CD4-positive, alpha-beta T cell treated with Interleukin-17A for 4 hours (primary cell): ENCODE results near the gene CAPZA2.
A peak's percentile ranks its signal among the peaks of the same experiment; 100 is the strongest.

Source experiments
- DNase-seq: peaks from one replicate; pipeline ENCODE4 v3.0.0-alpha.2; 2020; ENCODE audit warnings: mixed read lengths

Gene CAPZA2

DNA sequence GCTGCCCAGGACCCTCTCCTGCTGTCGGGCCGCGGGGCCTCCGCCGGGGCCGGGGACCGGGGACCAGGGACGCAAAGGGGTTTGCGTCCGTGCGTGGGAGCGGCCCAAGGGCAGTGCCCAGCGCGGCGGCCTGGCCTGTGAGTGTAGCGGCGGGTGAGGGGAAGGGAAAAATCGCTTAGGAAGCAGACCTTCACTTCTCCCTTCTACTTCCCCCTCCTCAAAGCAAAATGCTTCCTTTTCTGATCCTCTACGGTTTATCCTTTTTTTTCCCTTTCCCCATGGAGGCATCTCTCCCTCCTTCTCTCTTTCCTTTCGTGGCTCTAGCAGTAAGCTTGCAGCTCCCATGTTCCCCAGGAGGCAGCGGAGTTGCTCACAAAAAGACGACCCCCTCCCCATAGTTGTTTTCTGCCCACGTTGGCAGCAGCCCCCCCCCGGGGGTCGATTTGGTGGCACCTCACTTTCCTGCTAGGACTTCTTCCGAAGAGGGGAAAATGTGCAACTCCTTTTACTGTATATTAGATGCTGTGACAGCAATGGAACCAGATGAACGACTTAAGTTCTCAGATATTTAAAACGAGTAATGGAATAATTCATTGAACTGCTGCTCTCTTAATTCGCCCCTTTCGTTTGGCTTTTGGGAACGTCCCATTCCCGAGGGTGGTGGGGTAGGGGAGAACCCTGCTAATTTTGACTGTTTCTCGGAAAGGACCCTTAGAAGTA is 724 bp downstream of the CAPZA2 start:
- DNase-seq, result peak; percentile 20

DNA sequence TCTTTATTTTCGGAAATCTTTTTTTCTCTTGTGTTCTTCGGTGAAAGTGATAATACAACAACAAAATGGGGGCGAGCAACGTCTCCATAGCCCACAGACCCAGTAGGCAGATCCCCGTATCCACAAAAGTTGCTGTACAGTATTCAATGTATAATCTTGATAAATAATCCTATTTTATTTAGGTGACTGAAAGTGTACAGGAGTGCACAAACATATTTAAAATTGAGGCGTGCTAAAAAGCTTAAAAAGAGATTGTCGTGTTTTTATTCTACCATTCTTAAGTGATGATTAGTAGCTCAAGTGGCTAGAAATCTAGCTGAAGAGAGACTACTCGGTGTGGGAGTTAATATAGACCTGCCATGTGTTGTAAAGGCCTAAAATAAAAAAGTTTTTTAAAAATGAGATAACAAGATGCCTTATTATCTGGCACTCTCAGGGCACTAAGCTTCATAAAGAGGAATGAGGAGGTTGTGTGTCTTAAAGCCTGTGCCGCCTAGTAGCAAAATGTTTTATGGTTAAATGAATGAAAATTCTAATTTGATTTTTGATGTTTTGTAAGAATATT is 1.6 kb downstream of the CAPZA2 start:
- no peak for DNase-seq

DNA sequence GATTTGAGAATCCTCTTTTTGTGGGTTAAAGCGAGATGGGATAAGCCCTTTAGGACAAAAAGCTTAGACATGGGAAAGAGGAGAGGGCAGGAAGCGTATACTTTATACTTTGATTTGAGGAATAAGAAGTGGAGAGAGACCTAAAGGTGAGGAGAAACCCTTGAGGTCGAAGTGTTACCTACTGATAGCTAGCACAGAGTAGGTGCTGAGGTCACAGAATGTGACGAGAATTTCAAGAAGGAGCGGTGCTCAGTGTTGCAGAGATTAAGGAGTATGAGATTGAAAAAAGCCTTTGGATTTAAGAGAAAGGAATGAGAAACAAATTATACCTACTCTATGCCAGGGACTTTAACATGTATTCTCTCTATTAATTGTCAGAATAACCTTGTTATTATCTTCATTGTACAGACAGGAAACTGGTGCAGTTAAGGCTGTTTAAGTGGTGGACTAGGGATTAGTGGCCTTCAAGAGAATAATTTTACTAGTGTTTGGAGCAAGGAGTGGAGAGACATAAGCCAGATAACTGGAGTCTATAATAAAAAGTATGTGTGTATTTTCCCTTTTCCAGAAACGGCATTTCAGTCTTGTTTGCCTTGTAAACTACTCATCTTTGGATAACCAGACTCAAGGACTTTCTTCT is 8.8 kb downstream of the CAPZA2 start:
- no peak for DNase-seq

DNA sequence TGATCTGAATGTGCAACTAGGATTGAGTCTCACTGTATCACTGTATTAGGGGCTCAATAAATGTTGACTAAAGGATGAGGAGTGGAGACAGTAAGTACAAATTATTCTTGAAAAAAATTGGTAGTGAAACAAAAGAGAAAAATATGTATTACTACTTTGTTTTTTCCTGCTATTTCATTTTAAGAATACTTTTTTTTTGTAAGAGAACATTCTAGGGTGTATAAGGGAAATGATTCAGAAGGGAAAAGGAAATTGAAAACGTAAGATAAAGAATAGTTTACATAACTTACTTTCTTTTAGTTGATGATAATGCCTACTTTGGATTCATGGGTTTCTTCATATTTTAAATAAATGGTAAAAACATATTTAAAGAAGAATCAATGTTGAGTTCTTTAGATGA is 9.6 kb downstream of the CAPZA2 start:
- no peak for DNase-seq

DNA sequence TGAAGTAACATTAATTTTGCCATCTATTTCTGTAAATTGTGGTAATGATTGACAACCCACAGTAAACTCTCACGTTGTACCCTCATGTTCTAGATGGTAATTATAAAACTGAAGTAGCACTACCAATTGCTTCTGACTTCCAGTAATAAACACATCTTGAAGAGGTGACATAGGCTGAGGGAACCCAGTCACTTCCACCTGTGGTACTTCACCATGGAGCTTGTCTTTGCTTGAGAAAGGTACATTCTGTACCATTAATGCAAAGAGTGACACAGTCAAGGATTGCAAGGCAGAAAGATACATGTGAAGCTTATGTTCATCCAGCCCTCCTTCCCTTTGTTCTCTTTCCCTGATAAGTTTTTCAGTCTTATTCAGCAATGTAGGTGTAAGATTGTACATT is 11.2 kb downstream of the CAPZA2 start:
- DNase-seq, result no peak

DNA sequence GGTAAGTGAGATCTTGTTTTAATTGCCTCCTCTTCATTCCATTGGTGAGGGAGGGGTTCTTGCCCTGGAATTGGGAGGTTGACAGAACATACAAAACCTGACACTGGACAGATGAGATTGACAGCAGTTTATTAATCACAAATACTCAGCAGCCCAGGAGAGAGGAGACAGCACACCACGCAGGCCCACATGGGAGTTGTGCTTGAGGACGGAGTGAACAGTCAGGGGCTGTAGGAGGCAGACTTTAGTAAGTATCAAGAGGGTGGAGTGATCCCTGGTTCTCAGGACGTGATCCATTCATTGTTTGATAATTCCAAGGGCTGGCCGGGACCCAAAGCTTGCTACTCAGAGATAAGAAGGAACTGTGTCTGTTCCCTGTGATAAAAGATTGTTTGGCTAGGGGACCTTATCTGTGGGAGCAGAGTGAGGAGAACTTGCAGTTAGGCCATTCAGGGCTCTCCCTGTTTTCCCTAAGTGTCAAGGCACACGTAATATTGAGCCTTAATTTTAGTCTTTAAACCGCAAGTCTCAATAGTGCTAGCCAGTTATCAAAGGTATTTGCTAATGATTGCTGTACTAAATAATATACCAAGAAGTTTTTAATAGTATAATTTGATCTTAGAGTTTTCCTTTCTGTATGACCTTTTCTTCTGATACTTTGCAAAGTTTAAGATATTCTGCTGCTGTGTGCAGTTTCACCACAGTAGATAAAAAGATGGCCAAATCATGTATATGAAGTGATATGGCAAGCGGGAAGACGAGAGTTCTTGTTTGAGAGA is 14.5 kb downstream of the CAPZA2 start:
- DNase-seq, result no peak

DNA sequence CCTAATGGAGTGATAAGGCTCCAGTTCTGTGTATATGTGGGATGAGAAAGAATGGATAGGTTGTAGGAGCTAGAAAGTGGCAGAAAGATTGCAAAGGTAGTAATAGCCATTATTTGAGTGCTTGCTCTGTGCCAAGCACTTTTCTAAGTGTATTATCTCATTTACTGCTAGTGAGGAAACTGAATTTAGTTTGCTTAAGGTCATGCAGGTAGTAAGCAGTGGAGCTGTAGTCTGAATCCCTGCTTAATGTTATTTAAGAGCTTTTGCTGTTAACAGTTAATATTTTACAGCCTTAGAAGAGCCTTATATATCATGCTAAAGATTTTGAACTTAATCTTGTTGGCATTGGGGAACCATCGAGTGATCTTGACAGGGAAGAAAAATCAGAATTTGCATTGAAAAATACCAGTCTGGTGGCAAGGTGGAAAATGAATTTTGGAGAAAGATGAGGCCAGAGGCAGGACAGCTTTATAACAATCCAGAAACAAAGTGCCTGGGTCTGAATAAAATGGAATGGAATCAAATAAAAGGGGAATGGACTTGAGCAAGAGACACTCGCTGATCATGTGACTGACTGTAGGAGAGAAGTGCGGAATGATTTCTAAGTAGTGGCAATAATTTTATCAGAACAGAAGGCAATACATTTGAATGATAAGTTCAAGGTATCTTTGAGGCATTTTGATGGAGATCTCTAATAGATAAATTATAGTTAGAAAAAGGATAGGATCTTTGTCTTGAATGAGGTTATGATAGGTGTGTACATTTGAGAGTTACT is 15.2 kb downstream of the CAPZA2 start:
- no peak for DNase-seq

DNA sequence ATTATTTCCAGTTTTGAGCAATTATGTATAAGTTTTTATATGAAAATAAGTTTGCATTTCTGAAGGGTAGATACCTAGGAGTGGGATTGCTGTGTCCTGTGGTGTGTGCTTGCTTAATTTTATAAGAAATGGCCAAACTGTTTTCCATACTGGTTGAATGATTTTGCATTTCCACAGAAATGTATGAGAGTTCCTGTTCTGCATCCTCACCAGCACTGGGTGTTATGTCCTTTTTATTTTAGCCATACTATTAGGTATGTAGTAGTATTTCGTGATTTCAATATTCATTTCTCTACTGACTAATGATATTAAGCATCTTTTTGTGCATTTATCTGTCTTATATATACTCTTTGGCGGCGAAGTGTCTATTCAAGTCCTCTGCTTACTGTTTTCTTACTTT is 22.3 kb downstream of the CAPZA2 start:
- no peak for DNase-seq

DNA sequence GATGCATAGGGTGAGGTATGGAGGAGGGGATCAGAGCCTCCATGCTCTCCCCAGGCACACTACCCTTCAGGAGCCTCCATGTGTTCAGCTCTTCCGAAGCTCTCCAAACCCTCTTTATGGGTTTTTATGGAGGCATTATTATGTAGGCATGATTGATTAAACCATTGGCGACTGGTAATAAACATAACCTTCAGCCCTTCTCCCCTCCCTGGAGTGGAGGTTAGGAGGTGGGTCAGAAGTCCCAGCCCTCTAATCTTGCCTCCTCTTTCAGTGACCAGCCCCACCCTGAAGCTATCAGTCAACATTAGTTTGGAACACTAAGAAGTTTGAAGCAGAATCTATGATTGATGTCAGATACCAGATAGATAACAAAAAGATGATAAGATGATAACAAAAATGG is 23.3 kb downstream of the CAPZA2 start:
- no peak for DNase-seq

DNA sequence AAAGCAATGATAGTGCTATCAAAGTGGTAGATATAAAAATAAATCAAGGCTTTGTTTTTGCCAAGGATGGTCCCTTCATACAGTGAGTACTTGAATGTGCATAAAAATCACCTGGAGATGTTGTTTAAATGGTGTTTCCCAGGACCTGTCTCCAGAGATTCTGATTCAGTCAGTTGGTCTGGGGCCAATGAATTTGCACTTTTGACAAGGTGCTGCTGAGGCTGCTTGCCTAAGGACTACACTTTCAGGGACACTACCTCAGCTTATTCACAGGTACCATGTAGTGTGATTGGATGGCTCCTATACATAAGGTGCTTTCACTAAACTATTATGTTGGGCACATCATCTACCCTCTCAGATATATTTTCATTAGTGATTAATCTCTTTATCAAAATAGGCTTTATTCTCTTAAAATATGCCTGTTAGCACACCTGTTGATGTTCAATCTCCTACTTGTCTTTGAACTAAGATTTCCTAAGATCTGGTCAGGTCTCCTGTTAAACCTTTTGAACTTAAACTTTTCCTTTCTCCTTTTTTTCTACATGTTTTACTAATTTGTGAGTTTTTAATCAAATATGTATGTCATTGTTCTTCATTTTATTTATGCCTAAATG is 24.3 kb downstream of the CAPZA2 start:
- DNase-seq, result no peak

DNA sequence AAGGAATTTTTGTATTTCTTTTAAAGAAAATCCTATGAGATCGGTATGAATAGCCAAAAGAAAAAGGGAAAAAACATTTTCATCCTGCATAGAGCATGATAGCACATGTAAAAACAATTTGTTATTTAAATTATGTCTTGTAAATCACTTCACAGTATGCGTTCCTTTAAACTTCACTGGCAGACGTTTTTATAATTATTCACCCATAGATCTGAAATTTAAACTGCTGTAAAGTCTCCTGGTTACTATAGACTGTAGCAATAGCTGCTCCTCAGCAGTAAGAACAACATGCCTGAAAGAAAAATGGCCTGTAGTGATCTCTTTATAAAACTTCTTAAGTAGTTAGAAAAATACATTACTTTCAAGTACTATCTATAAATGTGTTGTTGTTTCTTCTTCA is 26.5 kb downstream of the CAPZA2 start:
- DNase-seq, result no peak

DNA sequence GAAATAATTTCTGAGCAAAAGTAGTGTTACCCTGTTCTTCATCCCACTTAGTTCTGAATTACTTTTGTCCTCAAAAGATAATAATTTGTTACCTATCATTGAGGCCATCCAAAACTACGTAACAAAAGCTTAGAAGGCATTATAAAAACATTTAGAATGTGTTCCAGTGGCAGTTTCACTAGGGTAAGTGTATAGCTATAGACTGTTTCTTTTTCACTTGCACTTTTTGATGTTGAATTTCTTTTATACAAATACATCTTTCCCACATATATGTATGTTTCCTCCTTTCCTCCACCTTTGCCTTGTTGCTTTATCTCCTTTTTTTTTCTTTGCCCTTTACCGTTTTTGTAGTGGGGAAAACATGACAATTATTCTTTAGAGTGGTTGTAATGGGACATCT is 33.5 kb downstream of the CAPZA2 start:
- DNase-seq, result no peak

DNA sequence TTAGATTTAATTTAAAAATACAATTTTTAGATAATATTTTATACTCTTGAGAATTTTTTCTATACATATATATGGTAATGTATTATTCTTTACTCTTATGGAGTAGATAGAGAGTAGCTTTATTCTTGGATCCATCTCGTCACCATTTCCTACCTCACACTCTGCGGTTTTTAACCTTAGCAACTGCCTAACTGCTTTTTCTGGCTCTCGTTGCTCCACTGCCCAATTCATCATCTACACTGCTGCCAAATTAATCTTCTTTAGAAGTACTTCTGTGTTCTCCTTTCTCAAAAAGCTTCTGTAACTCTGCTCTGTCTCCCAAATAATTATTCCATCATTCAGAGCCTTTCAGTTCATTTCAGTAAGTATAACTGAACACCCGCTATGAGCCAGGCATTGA is 35.3 kb downstream of the CAPZA2 start:
- no peak for DNase-seq

DNA sequence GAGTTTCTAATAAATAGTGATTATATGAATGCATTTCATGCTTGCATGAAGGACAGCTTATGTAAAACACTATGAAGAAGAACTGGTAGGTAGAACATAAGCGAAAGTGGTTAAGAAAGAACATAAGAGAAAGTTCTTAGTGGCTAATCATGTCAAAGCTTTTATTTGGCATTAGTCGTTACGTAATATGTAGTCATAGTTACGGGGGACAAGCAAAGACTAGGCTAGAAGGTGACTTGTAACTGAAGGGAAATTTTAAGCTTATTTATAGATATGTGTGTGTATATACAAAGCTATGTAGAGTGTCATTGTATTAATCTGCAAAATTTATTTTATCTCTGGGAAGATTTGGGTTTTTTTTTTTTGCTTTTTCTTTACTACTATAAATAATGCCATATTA is 36.9 kb downstream of the CAPZA2 start:
- no peak for DNase-seq

DNA sequence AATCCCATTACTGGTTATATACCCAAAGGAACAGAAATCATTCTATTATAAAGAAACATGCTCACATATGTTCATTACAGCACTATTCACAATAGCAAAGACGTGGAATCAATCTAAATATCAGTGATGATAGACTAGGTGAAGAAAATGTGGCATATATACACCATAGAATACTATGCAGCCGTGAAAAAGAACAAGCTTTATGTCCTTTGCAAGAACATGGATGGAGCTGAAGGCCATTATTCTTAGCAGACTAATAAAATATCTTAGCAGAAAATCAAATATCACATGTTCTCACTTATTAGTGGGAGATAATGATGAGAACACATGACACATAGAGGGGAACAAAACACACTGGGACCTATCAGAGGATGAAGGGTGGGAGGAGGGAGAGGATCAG is 38.8 kb downstream of the CAPZA2 start:
- DNase-seq, result no peak

DNA sequence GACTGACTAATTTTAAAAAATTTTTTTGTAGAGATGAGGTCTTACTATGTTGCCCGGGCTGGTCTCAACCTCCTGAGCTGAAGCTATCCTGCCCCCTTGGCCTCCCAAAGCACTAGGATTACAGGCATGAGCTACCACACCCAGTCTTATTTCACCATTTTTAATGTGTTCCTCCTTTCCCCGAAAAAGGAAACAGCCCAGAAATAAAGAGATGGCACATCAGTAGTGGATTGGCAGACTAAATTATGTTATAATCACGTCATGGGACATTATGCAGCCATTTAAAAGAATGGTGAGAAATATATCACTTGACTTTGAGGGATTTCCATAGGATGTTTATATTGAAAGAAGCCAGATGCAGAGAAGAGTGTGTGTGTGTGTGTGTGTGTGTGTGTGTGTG is 40.5 kb downstream of the CAPZA2 start:
- DNase-seq, result no peak

DNA sequence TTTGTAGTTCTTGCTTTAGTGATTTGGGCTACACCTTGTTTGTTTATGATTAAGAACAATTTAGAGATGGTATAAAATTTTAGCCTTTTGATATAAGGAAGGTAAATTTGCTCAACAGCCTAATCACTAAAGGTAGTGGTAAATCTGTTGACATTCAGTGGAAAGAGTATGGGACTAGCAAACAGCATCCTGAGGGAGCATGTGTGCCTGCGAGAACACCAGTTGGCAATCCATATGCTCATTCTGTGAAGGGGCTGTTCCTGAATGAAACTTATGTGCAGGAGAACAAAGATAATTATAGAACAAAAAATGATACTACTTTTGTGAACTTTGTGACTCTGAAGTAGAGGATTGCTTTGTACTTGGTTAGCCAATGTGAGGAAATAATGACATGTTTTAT is 44.0 kb downstream of the CAPZA2 start:
- DNase-seq, result no peak

DNA sequence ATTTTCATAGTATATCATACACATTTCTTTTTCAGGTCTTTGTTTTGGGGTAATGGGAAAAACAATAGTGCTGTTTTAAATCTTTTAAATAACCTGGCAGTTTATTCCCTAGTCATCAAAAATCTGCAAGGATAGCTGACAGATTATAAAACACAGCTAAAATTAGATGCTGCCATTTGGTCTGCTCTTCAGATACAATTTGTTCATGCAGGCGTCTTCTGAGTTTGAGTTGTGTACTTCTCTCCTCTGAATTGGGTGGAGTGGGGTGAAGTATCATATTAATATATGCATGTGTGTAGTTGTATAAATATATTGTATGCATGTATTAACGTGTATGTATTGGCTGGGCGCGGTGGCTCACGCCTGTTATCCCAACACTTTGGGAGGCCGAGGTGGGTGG is 48.0 kb downstream of the CAPZA2 start:
- no peak for DNase-seq

DNA sequence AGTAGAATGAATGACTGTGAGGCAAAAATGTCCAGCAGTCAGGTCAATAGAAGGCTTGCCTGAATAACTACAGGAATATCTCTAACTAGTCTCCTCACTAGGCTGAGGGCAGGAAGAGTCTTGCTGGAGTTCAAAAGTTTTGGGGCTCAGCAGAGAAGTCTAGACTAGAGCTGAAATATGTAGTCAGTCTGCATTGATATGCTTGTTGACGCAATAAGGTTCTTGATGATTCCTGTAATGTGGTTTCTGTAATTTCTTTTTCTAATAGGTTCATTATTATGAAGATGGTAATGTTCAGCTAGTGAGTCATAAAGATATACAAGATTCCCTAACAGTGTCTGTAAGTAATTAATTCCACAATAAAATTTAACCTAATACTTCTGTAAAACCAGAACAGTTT is 49.4 kb downstream of the CAPZA2 start:
- no peak for DNase-seq

DNA sequence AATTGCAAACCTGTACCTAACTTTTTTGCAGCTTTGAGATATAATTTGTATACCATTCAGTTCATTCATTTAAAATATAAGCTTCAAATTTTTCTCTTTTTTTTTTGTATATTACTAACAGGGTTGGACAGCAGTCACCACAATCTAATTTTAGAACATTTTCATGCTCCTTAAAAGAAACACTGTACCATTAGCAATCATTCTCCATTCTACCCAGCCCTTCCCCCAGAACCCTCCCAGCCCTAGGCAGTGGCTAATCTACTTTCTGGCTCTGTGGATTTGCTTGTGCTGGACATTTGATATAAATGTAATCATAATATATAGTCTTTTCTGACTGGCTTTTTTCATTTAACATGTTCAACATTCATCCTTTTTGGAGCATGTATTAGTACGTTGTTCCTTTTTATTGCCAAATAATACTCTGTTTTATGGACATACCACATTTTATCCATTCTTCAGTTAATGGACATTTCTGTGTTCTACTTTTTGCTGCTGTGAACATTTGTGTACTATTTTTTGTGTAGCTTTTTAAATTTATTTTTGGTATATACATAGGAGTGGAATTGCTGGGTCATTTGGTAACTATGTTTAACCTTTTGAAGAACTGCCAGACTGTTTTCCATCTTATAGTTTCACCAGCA is 50.0 kb downstream of the CAPZA2 start:
- DNase-seq, result no peak

DNA sequence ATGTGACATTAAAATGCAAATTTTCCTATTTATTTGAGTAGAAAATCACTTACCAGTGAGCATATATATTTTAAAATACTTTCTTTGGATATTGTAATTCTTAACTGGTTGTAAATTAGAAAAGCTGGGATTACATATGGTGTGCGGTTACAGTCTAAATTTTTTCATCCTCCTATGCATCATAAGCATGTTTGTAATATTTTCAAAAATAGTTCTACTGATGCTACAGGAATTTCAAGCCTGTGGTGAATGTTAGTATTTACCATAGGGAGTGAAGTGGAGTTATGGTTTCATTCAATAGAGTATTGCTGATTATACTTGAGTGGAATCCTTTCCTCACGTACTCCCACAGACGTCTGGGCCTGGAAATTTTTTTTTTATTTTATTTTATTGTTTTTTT is 56.3 kb downstream of the CAPZA2 start:
- DNase-seq, result no peak

DNA sequence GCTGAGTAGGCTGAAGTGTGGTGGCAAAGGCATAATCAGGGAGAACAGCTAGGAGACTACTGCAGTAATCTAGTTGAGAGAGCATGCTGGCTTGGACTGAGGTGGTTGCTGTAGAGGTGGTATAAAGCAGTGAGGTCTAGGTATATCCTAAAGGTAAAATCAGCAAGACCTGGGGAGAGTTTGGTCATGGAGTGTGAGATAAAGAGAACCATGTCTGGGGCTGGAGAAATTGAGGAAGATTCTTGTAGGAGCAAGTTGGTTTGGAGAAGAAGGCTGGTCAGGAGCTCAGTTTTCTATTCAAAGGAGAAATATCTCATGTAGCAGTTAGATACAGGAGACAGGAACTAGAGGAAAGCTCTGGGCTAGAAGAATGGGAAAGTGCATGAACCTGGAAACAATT is 58.0 kb downstream of the CAPZA2 start:
- DNase-seq, result no peak
